ENCODE results near the gene NR5A2. TPM values are rescaled to one million over a fixed set of nuclear protein-coding genes. Genes with fewer than 3 reads are reported as not detected.
"Not testable (repeated sequence)": the region's sequence is repeated elsewhere in the genome, so short reads cannot be mapped to it uniquely, and the experiment has no call there.

The NR5A2 gene
- total and polyA plus RNA-seq, 7 donors: 0.49 to 13.8 (median 1.9) TPM

GRCh38 chr1:200180821-200181220 lies 153.3 kb downstream of the NR5A2 start:
- no peak for DNase-seq
- Histone ChIP-seq H3K9me3 (no peaks in the 10 kb centered on the region), H3K4me1 (peaks cover 0 to 11% (median 2%) of the 10 kb centered on the region in 4 donors), H3K4me3 (no peak overlapping the region), H3K36me3 (no peaks in the 10 kb centered on the region), H3K27me3 (no peaks in the 10 kb centered on the region), H3K27ac (no peak overlapping the region)
- no peak for TF ChIP-seq POLR2A (IDR thresholded peaks at IDR 0.05)
- no peak for TF ChIP-seq POLR2AphosphoS5 (IDR thresholded peaks at IDR 0.05)
- TF ChIP-seq, protein P1, sequence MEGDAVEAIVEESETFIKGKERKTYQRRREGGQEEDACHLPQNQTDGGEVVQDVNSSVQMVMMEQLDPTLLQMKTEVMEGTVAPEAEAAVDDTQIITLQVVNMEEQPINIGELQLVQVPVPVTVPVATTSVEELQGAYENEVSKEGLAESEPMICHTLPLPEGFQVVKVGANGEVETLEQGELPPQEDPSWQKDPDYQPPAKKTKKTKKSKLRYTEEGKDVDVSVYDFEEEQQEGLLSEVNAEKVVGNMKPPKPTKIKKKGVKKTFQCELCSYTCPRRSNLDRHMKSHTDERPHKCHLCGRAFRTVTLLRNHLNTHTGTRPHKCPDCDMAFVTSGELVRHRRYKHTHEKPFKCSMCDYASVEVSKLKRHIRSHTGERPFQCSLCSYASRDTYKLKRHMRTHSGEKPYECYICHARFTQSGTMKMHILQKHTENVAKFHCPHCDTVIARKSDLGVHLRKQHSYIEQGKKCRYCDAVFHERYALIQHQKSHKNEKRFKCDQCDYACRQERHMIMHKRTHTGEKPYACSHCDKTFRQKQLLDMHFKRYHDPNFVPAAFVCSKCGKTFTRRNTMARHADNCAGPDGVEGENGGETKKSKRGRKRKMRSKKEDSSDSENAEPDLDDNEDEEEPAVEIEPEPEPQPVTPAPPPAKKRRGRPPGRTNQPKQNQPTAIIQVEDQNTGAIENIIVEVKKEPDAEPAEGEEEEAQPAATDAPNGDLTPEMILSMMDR (IDR thresholded peaks at IDR 0.05): no peak
- no peak for TF ChIP-seq EP300 (IDR thresholded peaks at IDR 0.05)
- WGBS, 2 donors: 39 to 72% methylated on average over 4 of the region's 4 CpGs
- intact Hi-C loops (cut with DNase I): no loop called here

- 83 to 95% methylated on average over 3 of the region's 3 CpGs for WGBS, 2 donors
Measured at GRCh38 chr1:200181861-200182260, 154.4 kb downstream of the NR5A2 start.

DNA sequence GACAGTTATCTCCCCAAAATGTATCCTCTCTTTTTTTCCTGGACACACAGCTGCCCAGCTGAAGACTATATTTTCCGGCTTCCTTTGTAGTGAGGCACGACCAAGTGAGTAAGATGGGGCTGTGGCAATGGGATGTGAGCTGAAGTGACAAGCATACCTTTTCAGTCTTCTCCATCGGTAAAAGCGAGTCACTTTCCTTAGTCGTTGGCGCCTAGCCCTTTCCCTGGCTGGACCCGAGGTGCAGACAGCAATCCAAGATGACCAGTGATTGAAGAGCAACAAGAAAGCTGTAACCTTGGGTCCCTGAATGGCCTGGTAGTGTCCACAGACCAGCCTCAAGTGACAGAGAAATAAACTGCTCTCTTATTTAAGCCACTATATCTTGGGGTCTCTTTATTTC lies 155.2 kb downstream of the NR5A2 start:
- H3K27ac ChIP-seq: no peak overlapping the region
- no peaks in the 10 kb centered on the region for H3K36me3 ChIP-seq
- H3K4me1 ChIP-seq: peaks cover 0 to 11% (median 2%) of the 10 kb centered on the region in 4 donors
- WGBS, 2 donors: 89 to 93% methylated on average over 7 of the region's 7 CpGs
- no peak for DNase-seq
- no peaks in the 10 kb centered on the region for H3K9me3 ChIP-seq
- TF ChIP-seq POLR2A (IDR thresholded peaks at IDR 0.05) (no peak), POLR2AphosphoS5 (IDR thresholded peaks at IDR 0.05) (no peak), EP300 (IDR thresholded peaks at IDR 0.05) (no peak)
- TF ChIP-seq, protein P1 (IDR thresholded peaks at IDR 0.05): no peak
- no peak overlapping the region for H3K4me3 ChIP-seq
- intact Hi-C loops (cut with DNase I): no loop called here
- H3K27me3 ChIP-seq: no peaks in the 10 kb centered on the region

More at GRCh38 chr1:200181861-200182260, 154.4 kb downstream of the NR5A2 start:
- no peaks in the 10 kb centered on the region for H3K9me3 ChIP-seq
- TF ChIP-seq, protein P1 (IDR thresholded peaks at IDR 0.05): no peak
- no peak for TF ChIP-seq EP300 (IDR thresholded peaks at IDR 0.05)
- TF ChIP-seq POLR2A (IDR thresholded peaks at IDR 0.05): no peak
- no peak for TF ChIP-seq POLR2AphosphoS5 (IDR thresholded peaks at IDR 0.05)
- H3K27me3 ChIP-seq: no peaks in the 10 kb centered on the region
- intact Hi-C loops (cut with DNase I): no loop called here
- no peak overlapping the region for H3K27ac ChIP-seq
- H3K4me1 ChIP-seq: peaks cover 0 to 11% (median 2%) of the 10 kb centered on the region in 4 donors
- H3K4me3 ChIP-seq: no peak overlapping the region
- H3K36me3 ChIP-seq: no peaks in the 10 kb centered on the region
- no peak for DNase-seq

DNA sequence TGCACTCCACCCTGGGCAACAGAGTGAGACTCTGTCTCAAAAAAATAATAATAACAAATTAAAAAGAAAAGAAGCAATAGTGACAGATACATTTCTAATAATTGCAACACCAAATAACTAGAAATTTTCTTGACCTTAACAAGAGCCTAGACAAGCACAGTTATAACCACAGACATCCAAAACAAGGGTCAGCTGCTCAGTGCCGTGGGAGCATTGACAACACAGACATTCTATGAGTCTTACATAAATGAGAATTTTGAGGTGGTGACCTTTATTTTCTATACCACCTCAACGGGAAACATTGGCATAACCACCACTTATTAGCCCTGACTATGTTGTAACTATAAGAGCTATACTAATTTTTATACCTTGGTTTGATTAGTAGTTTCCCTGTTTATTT lies 156.1 kb downstream of the NR5A2 start:
- Histone ChIP-seq H3K27ac (peak overlapping the region in 2 of 4 donors; percentile 18 to 52), H3K4me3 (no peak overlapping the region), H3K9me3 (no peaks in the 10 kb centered on the region), H3K36me3 (no peaks in the 10 kb centered on the region), H3K4me1 (peaks cover 0 to 11% (median 2%) of the 10 kb centered on the region in 4 donors), H3K27me3 (no peaks in the 10 kb centered on the region)
- TF ChIP-seq EP300 (IDR thresholded peaks at IDR 0.05): no peak
- TF ChIP-seq, protein P1 (IDR thresholded peaks at IDR 0.05): no peak
- DNase-seq: no peak
- 58 to 72% methylated on average over 2 of the region's 2 CpGs for WGBS, 2 donors
- intact Hi-C loops (cut with DNase I): no loop called here

DNA sequence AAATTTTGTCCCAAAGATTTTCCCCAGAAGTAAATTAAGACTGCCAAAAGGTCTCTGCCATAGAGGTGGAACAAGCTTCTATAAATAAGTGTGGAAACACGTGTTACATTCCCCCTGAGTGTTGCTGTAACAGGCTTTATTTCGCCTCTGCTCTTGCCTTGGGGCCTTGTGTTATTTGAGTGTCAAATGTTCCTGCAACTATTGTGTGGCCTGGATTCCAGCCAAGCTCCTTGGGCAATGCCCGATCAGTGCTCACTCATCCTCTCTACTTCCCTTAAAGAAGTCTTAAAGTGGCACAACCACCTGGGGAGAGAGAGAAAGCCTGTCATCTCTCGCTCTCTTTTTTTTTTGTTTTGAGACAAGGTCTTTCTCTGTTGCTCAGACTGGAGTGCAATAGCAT lies 156.7 kb downstream of the NR5A2 start:
- intact Hi-C loops (cut with DNase I): no loop called here
- TF ChIP-seq, protein P1 (IDR thresholded peaks at IDR 0.05): no peak
- TF ChIP-seq EP300 (IDR thresholded peaks at IDR 0.05) (no peak), POLR2A (IDR thresholded peaks at IDR 0.05) (no peak), POLR2AphosphoS5 (IDR thresholded peaks at IDR 0.05) (peak in 1 of 4 donors; percentile 28)

GRCh38 chr1:200185191-200185590 lies 157.7 kb downstream of the NR5A2 start:
- 89 to 93% methylated on average over 8 of the region's 8 CpGs for WGBS, 2 donors
- H3K27me3 ChIP-seq; intact Hi-C loops (cut with DNase I); H3K27ac ChIP-seq; H3K4me3 ChIP-seq; DNase-seq; H3K9me3 ChIP-seq; H3K36me3 ChIP-seq: not testable (repeated sequence)
- peaks cover 0 to 11% (median 2%) of the 10 kb centered on the region in 4 donors for H3K4me1 ChIP-seq

More for the DNA sequence above, 156.7 kb downstream of the NR5A2 start:
- peak; percentile 84 for DNase-seq
- 23 to 32% methylated on average over 4 of the region's 4 CpGs for WGBS, 2 donors
- Histone ChIP-seq H3K4me1 (peaks cover 0 to 11% (median 2%) of the 10 kb centered on the region in 4 donors), H3K4me3 (no peak overlapping the region), H3K9me3 (no peaks in the 10 kb centered on the region), H3K27ac (peak overlapping the region in 3 of 4 donors; percentile 11 to 52 (median 18)), H3K27me3 (no peaks in the 10 kb centered on the region), H3K36me3 (no peaks in the 10 kb centered on the region)

DNA sequence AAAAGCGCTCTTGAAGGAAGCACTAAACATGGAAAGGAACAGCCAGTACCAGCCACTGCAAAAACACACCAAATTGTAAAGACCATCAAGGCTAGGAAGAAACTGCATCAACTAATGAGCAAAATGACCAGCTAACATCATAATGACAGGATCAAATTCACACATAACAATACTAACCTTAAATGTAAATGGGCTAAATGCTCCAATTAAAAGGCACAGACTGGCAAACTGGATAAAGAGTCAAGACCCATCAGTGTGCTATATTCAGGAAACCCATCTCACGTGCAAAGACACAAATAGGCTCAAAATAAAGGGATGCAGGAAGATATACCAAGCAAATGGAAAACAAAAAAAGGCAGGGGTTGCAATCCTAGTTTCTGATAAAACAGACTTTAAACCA lies 159.8 kb downstream of the NR5A2 start:
- 96 to 98% methylated on average over 2 of the region's 2 CpGs for WGBS, 2 donors
- H3K9me3 ChIP-seq; intact Hi-C loops (cut with DNase I); H3K27ac ChIP-seq; H3K36me3 ChIP-seq; H3K4me3 ChIP-seq; H3K27me3 ChIP-seq; DNase-seq: not testable (repeated sequence)
- H3K4me1 ChIP-seq: peaks cover 0 to 11% (median 2%) of the 10 kb centered on the region in 4 donors
